ENCODE data around the gene GLI3. TPM values are rescaled to one million over a fixed set of nuclear protein-coding genes. Genes with fewer than 3 reads are reported as not detected.

The GLI3 gene
- total and polyA plus RNA-seq, 2 of the 8 experiments (the other 6 are each of a cell fraction or from before 2014, with no cell fraction given), result 8.0 to 31.1 TPM

- Histone ChIP-seq H2BK120ac (replicated peaks; ENCODE audit: low read depth, low read length) (no peak overlapping the region), H2BK20ac (ENCODE audit: low read length) (no peak overlapping the region), H3K14ac (ENCODE audit: insufficient read length) (no peak overlapping the region), H2BK5ac (ENCODE audit: low read depth, low read length) (no peak overlapping the region), H3K4me1 (replicated peaks in 1 of 4; ENCODE audit: control insufficient read depth in 3 of 4, insufficient read depth in 4 of 4, low read length in 3 of 4) (peaks cover 0 to 4% (median 0%) of the 10 kb centered on the region in 4 experiments; a peak in 1 of 7 replicates), H4K8ac (ENCODE audit: extremely low read depth, insufficient read depth, low read length) (no peak overlapping the region), H3K27ac (ENCODE audit: low read depth, low read length) (no peak overlapping the region), H3K79me2 (ENCODE audit: control insufficient read depth in 1 of 2, insufficient read depth in 2 of 2, low read length in 2 of 2) (no peaks in the 10 kb centered on the region; a peak in 1 of 4 replicates), H2AFZ (ENCODE audit: low read length) (no peak overlapping the region), H3K18ac (ENCODE audit: extremely low read depth, low read length) (no peak overlapping the region), H3K9ac (replicated peaks in 1 of 4; ENCODE audit: extremely low read depth in 1 of 4, low read depth in 3 of 4, low read length in 3 of 4) (no peak overlapping the region), H3K27me3 (replicated peaks in 1 of 4; ENCODE audit: control insufficient read depth in 3 of 4, extremely low read depth in 1 of 4, insufficient read depth in 3 of 4, low read length in 3 of 4) (no peaks in the 10 kb centered on the region), H2AK5ac (ENCODE audit: low read depth, low read length) (no peak overlapping the region), H3K4me3 (ENCODE audit: extremely low read depth in 1 of 4, insufficient read depth in 2 of 4, low read depth in 3 of 4, low read length in 4 of 4) (no peak overlapping the region), H3K23me2 (ENCODE audit: low read depth, low read length) (no peaks in the 10 kb centered on the region), H3K36me3 (ENCODE audit: control insufficient read depth in 2 of 4, insufficient read depth in 4 of 4, low read length in 3 of 4) (no peaks in the 10 kb centered on the region), H3K9me3 (ENCODE audit: insufficient read depth in 2 of 2, low read depth in 1 of 2, low read length in 1 of 2) (no peaks in the 10 kb centered on the region), H4K91ac (replicated peaks; ENCODE audit: insufficient read length, low read length) (no peak overlapping the region), H3K79me1 (ENCODE audit: low read depth, low read length) (no peaks in the 10 kb centered on the region), H4K20me1 (replicated peaks in 1 of 2; ENCODE audit: control insufficient read depth in 1 of 2, insufficient read depth in 2 of 2, low read length in 2 of 2) (peaks cover 0 to 2% of the 10 kb centered on the region in 2 experiments), H2BK15ac (ENCODE audit: low read length) (no peak overlapping the region), H3K4me2 (ENCODE audit: insufficient read depth in 1 of 2, low read depth in 2 of 2, low read length in 2 of 2) (no peak overlapping the region), H4K5ac (ENCODE audit: insufficient read length, low read depth, low read length) (no peak overlapping the region), H3K56ac (replicated peaks; ENCODE audit: insufficient read length, low read depth, low read length) (no peak overlapping the region), H3K23ac (ENCODE audit: insufficient read length) (no peak overlapping the region), H2BK12ac (ENCODE audit: low read depth, low read length) (no peak overlapping the region), H3K4ac (replicated peaks; ENCODE audit: insufficient read length, low read depth, low read length) (no peak overlapping the region)
- 72% methylated on average over 2 of the region's 2 CpGs; no CpG with 5 or more reads in 1 of the 2 experiments for WGBS, 2 experiments (ENCODE audit: extremely low coverage in 1 of 2, insufficient coverage in 1 of 2, insufficient read length in 1 of 2, insufficient replicate concordance in 2 of 2, low coverage in 1 of 2, low lambda C conversion rate in 2 of 2, missing lambda C conversion rate in 1 of 2)
- DNase-seq (ENCODE audit: low read depth in 1 of 2, low spot score in 2 of 2), result no peak
- CTCF ChIA-PET (ENCODE audit: partially characterized antibody), result no interaction called here
- FAIRE-seq, result no peak
- POLR2A ChIA-PET (ENCODE audit: partially characterized antibody), result no interaction called here
- TF ChIP-seq BACH1 (IDR thresholded peaks at IDR 0.05; ENCODE audit: low read length) (no peak), GTF2F1 (IDR thresholded peaks at IDR 0.05; ENCODE audit: borderline replicate concordance, low read depth, low read length) (no peak), TBP (IDR thresholded peaks at IDR 0.05; ENCODE audit: low read depth, low read length) (no peak), SP2 (IDR thresholded peaks at IDR 0.05; ENCODE audit: low read length) (no peak), GABPA (IDR thresholded peaks at IDR 0.05; ENCODE audit: borderline replicate concordance, insufficient read depth, low read length) (no peak), SUZ12 (IDR thresholded peaks at IDR 0.05; ENCODE audit: low read length) (no peak), MAX (IDR thresholded peaks at IDR 0.05) (no peak), ASH2L (IDR thresholded peaks at IDR 0.05; ENCODE audit: low read length) (no peak), FOSL1 (IDR thresholded peaks at IDR 0.05; ENCODE audit: insufficient read depth, low read depth, low read length) (no peak), MAFK (IDR thresholded peaks at IDR 0.05; ENCODE audit: low read depth, low read length) (no peak), PHF8 (conservative IDR thresholded peaks at IDR 0.05; ENCODE audit: low read depth, low read length) (no peak), HDAC6 (IDR thresholded peaks at IDR 0.05; ENCODE audit: low read depth, low read length) (no peak), JUND (IDR thresholded peaks at IDR 0.05; ENCODE audit: low read length) (no peak), TCF12 (IDR thresholded peaks at IDR 0.05; ENCODE audit: low read depth, low read length) (no peak), KDM1A (IDR thresholded peaks at IDR 0.05; ENCODE audit: borderline replicate concordance, low read length) (no peak), POU5F1 (IDR thresholded peaks at IDR 0.05; ENCODE audit: low read depth, low read length) (no peak)
Observed at GRCh38 chr7:42161719-42162118, 75.3 kb downstream of the GLI3 start.
